Inflammatory macrophage treated with lipopolysaccharide for 1 hour (primary cell): ENCODE results near the gene TOGARAM2.
A peak's percentile ranks its signal among the peaks of the same experiment; 100 is the strongest.

ENCODE experiments used
- DNase-seq, 2 donors: peaks; one replicate each; pipeline ENCODE4 v3.0.0-alpha.2; 2020 to 2022

The TOGARAM2 gene

GRCh38 chr2:28981016-28981441, at the start of gene TOGARAM2:
Gene TOGARAM2 (plus strand): TSS chr2:28981298. CDS start chr2:28994835, 13,537 bp downstream.
- DNase-seq: no peak

- DNase-seq: no peak
These were observed 46.3 kb upstream of the TOGARAM2 start for GRCh38 chr2:28934769-28935168.

- no peak for DNase-seq
These were observed 40.1 kb upstream of the TOGARAM2 start for GRCh38 chr2:28941008-28941407.

GRCh38 chr2:28944535-28945248, 36.4 kb upstream of the TOGARAM2 start:
- DNase-seq: no peak

- DNase-seq: no peak
These were observed 32.9 kb upstream of the TOGARAM2 start for GRCh38 chr2:28948160-28948559.

- DNase-seq: no peak
These were observed 31.9 kb upstream of the TOGARAM2 start for GRCh38 chr2:28949190-28949589.

GRCh38 chr2:28949617-28950305, 31.3 kb upstream of the TOGARAM2 start:
- DNase-seq: no peak

GRCh38 chr2:28950941-28951630, 30.0 kb upstream of the TOGARAM2 start:
- no peak for DNase-seq

- peak; percentile 79 to 91 for DNase-seq
These were observed 28.9 kb upstream of the TOGARAM2 start for GRCh38 chr2:28951910-28952835.

GRCh38 chr2:28952836-28953211, 28.3 kb upstream of the TOGARAM2 start:
- peak; percentile 47 to 50 for DNase-seq

GRCh38 chr2:28955467-28955866, 25.6 kb upstream of the TOGARAM2 start:
- DNase-seq: no peak

GRCh38 chr2:28956415-28956826, 24.7 kb upstream of the TOGARAM2 start:
- peak in 1 of 2 donors; percentile 35 for DNase-seq

GRCh38 chr2:28956890-28957289, 24.2 kb upstream of the TOGARAM2 start:
- no peak for DNase-seq

GRCh38 chr2:28958689-28959088, 22.4 kb upstream of the TOGARAM2 start:
- DNase-seq: peak; percentile 53 to 94

- no peak for DNase-seq
These were observed 20.7 kb upstream of the TOGARAM2 start for GRCh38 chr2:28960401-28960800.

GRCh38 chr2:28962505-28962904, 18.6 kb upstream of the TOGARAM2 start:
- no peak for DNase-seq

- DNase-seq: no peak
These were observed 10.5 kb upstream of the TOGARAM2 start for GRCh38 chr2:28970464-28971160.

- DNase-seq: peak; percentile 58 to 86
These were observed 8.2 kb upstream of the TOGARAM2 start for GRCh38 chr2:28972778-28973335.

GRCh38 chr2:28974252-28974651, 6.8 kb upstream of the TOGARAM2 start:
- DNase-seq: no peak

GRCh38 chr2:28975671-28976070, 5.4 kb upstream of the TOGARAM2 start:
- DNase-seq: no peak

- DNase-seq: no peak
These were observed 4.5 kb upstream of the TOGARAM2 start for GRCh38 chr2:28976584-28976983.
